NCI-H526 (cell line): Measurements from ENCODE around the gene KCNMA1.

Experiments
- DNase-seq, 2 experiments: peaks; one replicate each; lab custom pipeline; 2025; lab: John Stamatoyannopoulos, UW

Gene KCNMA1

DNA sequence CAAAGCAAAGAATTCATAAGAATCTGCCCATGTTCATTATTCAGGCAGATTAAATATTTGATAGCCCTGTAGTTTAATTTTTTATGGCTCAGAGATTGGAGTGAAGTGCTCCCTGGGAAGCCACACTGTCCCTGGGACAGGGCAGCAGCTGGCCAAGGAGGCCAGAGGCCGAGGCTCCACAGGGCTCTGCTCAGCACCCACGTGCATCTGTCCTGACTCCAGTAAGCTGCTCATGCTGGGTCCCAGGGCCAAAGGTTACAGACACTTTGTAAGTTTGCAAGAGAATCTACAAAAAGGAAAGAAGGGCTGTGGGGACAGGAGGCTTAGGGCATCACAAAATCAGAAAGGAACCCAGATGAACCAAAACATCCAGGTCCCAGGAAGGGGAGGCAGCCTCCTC, 155.5 kb downstream of the KCNMA1 start:
- no peak for DNase-seq

DNA sequence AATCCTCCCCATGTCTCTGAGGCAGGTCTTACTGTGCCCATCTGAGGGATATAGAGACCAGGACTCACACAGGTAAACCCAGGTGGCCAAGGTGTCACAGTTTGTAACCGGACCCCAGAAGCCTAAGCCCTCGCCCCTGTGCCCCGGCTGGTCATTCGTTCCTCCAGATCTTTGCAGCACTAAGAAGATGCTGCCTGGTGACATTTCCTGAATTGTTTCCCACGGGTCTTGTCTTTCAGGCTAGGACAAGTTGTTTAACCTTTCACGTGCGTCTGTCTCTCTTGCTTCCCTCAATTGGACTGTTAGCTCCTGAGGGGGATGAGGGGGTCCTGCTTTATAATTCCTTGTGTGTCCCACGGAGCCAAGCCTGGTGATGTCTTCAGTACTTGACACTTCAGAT, 158.0 kb downstream of the KCNMA1 start:
- DNase-seq, result no peak

DNA sequence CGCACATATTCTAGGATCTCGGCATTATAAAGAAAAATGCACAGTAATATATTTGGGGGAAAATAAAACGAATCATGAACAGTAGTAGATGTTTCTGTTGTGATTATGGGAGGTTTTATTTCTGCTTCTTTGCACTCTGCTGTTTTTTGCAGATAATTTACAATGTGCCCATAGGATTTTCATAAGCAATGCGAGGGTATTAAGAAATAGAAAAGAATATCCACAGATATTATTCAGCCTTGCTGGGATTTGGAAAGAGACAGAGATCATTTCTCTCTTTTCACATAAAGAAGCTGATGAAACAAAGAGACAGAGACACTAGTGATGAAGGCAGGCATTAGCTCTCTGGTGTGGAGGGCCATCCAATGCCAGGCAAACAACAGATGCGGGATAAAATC, 158.6 kb downstream of the KCNMA1 start:
- DNase-seq, result no peak

DNA sequence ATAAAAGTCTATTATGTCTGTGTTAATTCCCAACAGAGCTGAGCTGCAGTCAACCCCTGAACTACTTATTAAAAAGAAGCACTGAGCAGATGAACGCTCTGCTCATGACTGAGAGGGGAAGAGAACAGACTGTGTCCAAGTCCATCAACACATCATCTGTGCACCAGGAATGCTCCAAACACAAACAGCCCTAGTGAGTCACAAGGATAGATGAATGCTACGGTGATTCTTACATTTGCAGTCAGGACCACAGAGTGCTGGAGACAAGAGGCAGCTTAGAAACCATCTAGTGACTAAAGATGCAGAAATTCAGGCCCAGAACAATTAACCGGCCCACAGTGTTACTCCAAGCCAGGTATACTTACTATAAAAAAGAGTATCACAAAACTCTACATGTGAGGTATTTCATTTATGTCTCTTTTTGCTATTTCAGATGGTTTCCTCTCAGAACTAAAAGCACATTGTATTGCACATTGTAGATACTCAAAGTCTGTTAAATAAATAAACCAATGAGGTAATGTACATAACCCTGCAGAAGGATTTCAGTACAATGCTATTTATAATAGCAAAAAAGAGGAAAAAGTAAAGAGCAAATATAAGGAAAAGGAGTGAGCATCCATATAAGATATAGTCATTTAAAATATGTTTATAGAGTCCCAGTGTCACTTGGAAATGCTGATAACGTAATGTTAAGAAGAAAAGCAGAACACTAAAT, 159.2 kb downstream of the KCNMA1 start:
- no peak for DNase-seq

DNA sequence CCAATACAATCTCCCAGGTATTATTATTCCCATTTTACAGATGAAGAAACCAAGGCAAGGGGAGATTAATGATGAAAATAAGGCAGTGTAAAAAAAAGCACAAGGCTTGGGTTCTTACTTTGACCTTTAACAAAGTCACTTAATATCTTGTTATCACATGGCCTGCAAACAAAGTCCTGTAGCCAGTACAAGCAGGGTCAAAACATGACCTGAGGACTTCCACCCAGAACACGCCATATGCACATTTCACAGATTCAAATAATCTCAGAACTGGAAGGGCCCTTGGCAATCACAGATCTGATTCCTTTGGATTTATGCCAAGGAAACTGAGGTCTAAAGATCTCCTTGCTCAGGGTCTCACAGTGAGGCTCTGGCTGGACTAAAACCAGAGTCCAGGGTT, 162.1 kb downstream of the KCNMA1 start:
- DNase-seq, result no peak

DNA sequence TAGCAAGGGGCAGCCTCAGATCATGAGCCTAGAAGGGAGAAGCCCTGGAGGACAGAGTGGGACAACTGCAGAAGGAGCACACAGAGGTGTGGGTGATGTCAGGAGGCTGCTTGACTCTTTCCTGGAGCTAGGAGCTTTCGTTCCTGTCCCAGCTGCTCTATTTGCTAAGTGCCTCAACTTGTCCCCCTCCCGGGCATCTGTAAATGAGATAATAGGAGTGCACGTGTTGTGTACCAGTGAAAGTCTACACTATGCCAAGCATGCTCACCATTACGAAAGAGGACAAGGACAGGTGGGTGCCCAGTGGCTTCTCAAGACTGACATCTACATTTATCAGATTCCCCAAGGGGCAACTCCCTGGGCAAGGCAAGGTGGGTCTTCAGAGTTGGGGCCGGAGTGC, 162.7 kb downstream of the KCNMA1 start:
- no peak for DNase-seq

DNA sequence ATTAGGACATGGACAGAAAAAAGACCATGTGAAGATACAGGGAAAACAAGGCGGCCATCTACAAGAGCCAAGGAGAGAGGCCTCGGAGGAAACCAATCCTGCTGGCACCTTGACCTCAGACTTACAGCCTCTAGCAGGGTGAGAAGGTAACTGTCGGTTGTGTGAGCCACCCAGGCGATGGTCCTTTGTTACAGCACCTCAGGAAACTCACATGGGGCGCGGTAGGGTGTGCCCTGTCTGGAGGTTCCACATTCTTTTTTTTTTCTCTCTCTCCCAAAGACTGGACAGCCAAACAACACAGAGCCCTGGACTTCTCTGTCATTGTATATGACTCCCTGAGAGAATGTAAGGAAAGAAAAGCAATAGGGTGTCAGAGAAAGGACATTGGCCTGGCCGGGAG, 163.2 kb downstream of the KCNMA1 start:
- no peak for DNase-seq

DNA sequence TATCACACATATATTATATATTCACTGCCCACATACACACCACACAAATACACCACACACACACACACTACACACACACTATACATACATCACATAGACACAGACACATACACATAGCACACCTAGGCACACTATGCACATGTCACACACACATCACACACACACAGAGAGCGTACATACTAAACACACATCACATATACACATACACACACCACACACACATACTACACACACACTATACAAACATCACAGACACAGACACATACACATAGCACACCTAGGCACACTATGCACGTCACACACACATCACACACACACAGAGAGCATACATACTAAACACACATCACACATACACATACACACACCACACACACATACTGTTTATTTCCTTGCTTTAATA, 165.5 kb downstream of the KCNMA1 start:
- no peak for DNase-seq

DNA sequence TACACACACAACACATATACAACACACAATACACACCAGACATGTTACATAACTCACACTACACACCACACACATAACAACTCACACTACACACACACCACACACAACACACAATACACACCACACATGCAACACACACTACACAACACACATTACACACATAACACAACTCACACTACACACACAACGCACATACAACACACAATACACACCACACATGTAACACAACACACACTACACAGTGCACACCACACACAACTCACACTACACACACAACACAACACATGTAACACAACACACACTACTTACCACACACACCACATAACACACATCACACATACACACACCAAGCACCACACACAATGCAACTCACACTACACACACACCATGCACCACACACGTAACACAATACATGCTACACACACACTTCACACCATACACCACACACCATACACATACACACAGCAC, 166.5 kb downstream of the KCNMA1 start:
- DNase-seq, result no peak

DNA sequence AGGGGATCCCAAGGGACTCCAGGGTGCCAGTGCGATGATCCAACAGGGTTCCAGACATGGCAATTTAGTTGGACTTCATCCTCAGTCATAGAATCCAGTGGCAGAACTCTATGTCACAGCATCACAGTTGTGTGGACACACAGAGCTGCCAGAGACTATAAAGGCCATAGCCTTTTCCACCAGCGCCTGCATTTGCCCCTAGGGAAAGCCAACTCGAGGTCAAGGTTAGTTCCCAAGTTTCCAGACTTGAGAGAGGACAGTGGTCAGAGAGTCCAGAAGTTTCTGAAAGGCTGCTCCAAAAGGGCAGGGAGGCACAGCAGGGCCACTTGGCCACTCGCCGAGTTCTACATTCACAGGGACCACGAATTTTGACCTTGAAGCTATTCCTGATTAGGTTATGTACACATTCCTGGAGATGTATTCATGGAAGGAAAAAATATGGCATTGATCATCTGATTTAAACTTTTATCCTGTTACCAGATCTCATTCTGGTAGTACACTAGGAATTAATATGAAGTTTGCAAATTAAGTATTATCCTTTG, 170.1 kb downstream of the KCNMA1 start:
- no peak for DNase-seq

DNA sequence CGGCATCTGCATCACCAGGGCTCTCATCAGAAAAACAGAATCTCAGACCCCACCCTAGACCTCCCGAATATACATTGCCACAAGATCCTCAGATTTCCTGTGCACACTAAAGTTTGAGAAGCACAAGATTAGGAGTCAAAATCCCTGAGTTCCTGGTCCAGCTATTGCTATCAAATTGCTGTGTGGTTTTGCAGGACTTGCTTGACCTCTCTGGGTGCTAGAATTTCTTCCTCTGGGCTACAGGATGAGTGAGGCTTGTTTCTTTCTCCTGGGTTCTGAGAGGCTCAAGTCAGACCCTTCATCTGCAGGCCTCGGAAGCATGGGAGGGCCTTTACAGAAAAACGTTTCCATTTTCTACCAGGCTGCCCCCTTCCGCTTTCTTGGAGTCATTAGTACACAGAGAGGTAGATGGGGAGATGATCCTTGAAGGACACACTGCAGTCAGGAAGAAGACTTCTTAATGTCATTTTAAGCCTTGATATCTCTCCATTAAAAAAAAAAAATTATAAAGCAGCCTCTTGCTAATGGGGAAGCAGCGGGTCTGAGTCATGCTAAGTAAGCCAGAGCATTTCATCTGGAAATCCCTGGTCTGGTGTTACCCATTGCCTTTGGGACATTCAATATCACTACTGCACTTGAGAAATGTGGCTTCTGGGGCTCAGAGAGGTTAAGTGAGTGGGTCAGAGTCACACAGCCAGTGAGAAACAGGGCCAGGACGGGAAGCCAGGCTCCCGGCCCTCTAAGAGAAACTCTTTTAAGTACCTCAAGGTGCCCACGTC, 173.5 kb downstream of the KCNMA1 start:
- no peak for DNase-seq

DNA sequence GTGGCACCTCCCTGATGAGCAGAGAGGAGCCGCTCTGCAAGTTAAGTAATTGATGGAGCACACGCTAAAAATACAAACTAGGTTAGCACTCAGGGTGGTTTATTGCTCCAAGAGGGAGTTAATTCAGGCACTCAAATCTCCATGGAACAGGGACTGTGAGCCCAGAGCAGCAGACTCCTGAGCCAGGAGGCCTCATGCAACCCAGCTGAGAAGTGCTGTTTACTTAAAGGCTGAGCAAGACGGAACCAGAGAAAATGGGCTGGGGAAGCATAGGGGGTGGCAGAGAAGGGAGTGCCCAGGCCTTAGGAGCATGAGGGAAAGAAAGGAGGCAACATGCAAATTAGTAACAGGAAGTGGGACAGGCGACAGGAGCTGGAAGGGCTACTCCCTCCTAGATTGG, 174.1 kb downstream of the KCNMA1 start:
- DNase-seq, result peak in 1 of 2 experiments; percentile 13

DNA sequence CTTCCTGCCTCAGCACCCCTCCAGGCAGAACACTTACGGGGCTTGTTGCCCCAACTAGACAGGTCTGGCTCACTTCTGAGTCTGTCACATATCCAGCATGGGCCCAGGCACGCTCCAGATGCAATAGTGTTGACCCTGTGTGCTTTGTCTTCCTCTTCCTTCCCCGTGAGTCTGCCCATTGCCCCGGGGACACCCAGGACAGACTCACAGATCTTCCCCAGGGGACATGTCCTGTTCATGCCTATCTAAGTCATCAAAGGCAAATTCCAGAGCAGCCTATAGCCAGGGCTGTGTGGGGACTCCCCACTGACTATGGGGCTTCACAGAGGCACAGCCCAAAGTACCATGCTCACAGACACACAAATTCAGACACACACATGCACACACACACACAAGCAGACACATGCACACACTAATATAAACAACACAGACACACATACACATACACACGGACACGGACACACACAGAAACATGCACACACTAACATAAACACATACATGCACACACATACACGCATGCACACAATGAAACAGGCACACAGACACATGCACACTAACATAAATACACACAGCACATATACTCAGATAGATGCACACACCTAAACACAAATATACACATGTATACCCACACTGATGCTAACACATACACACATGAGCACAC, 175.8 kb downstream of the KCNMA1 start:
- no peak for DNase-seq

DNA sequence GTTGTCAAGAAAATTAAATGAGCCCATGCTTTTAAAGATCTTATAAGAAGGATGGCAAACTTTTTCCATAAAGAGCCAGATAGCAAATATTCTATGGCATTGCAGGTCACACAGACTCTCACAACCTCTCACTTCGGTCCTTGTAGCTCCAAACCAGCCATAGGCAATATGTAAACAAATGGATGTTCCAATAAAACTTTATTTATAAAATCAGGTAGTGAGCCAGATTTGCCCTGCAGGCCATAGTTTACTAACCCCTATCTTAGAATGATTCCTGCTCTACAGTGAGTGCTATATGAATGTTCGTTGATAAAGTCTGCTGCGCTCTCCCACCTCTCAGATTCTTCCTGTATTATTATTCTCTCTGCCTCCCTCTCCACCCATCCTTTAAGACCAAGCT, 177.7 kb downstream of the KCNMA1 start:
- DNase-seq, result no peak

DNA sequence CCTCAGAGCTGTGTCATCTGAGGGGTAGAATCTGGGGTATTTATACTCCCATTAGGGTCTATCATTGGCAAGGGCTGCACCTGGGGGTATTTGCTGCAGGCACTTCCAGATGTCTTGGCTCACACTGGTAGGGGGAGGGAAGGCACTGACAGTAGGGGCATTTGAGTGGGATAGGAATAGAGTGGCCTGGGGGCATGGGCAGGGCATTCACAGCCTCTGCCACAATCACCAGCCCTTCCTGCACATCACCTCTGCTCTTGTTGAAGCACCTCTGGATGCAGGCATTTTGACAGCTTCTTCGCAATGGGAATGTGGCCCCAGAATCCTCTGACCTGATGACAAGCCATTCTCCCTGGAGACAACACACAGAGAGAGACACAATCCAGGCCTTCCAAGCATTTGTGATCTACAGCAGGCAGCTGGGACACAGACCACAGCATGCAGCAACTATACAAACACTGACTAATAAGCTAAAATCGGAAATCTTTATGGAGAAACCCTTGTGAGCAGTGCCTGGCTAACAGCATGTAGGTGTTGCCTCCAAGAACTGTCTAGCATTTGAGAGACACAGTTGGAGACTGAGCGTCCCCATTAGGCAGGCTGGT, 178.5 kb downstream of the KCNMA1 start:
- no peak for DNase-seq

DNA sequence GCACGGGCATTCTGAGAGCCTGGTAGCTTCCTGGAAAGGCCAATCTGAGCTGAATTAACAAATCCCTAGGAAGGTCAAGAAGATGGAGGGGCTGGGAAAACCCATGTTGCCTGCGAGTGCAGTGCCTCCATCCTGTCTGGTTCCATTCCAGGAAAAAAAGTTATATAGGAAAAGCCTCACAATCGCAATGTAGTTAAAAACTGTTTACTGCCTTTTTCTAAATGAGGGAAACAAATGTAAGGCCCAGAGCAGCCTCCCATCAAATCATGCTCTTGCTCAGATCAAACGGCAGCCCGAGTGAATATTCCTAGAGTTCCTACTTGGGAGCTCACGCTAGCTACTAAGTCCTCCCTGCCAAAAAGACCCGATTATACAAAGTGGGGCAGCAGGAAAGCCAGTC, 179.9 kb downstream of the KCNMA1 start:
- DNase-seq, result no peak

DNA sequence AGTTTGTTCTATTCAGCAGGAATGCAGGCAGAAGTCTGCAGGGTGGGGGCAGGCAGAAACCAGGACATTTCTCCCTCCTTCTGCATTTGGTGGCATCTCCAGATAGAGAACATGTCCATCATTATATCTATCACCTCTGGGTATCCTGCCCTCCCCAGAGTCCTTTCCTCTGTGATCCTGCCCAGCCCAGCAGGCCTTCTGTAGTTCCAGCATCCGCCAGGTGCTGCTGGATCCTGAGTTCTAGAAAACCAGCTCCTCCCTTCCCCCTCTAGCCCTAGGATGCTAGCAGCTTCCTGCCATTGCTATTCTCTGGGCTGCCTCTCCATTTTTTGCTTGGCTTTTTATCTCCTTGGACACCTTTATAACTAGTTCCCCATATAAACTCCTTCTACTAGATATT, 180.3 kb downstream of the KCNMA1 start:
- no peak for DNase-seq

DNA sequence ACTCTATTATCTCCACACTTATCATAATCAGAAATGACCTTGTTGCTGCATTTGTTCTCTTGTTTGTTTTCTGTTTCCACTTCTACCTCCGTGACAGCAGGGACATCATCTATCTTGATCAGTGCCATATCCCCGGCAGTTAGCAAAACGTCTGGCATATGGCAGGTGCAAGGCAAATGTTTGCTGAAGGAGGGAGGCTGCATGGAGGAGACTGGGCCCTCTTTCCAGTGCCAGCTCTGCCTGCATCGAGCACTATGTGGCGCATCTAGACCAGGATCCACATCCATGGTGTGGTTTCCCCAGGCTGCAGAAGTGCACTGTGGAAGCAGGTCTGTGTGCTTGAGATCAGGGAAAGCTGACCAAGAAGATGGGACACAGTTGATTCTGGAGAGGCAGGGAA, 181.2 kb downstream of the KCNMA1 start:
- peak; percentile 61 to 72 for DNase-seq

DNA sequence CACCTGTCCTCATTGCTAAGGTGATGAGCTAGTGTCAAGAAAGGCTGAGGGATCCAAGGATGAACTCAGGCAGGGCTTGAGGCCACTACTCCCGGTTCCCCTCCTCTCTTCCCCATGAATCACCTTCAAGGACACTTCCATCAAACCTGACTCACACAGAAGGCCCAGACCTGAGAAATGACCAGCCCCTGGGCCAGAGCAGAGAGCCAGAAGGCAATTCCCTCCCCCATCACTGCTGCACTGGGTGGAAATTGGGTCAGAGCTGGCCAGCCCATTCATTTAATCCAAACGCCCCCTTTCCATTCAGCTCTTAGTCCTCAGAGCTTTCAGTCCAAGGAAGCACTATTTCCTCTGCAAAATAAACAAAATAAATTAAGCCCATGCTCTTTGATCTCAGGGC, 182.0 kb downstream of the KCNMA1 start:
- no peak for DNase-seq

DNA sequence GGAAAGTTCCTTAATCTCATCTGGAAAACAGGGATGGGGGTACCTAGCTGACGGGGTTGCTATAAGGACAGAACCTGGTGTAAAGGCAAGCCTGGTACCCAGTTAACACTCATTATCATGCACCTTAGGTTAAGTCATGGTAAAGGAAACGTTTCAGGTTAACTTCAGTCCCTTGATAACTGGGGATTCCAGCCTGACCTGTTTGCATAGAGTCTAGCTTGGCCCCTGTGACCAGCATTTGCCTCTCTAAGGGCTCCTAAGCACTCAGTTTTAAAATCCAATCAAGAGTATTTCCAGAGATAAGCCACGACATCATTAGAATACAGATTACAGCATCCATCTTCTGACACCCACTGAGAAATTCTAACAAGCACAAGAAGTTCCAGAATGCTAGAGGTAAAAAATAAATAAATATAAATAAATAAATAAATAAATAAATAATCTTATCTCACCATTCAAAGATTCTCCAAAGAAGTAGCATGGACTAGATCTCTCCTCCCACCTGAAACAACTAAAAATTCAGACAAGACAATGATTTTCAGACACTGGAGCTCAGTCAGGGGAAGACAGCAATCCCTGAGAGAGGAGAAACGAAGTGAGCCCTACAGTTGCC, 184.6 kb downstream of the KCNMA1 start:
- DNase-seq, result no peak

DNA sequence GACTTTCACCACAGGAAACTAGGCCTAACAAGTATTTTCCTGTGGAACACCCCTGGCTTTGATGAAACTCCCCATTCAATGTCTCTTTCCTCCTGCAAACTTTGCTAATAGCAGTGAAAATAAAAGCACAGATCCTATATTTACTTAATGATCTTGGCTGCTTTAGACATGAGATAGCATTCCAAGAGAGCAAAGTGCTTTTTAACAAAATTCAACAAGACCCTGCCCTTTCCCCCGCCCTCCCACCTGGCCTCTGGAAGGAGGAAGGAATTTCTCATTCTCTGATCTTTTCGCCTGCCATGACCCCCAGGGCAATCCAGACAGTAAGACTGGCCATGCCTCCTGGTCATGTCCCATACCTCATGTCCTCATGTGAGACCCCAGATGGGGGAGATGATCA, 185.7 kb downstream of the KCNMA1 start:
- DNase-seq, result no peak

DNA sequence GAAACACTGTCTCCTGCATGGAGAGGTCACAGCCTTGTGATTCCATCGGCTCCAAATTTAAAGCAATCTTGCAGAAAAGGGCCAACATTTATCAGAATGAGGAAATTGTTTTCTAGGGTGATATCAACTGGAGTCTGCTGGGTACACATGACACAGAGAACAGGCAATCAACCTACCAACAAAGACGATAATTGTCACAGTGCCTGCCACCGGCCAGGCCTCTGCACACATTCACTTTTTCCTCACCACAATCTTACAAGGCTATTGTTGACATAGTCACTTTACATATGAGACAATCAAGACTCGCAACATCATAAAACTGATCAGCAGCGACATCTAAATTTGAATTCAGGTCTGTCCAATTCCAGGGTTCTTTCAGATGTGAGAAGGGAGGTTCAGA, 189.4 kb downstream of the KCNMA1 start:
- DNase-seq, result no peak
